ENCODE measurements around the gene SLC38A9.
A peak's percentile ranks its signal among the peaks of the same experiment; 100 is the strongest.

SLC38A9 gene

DNA sequence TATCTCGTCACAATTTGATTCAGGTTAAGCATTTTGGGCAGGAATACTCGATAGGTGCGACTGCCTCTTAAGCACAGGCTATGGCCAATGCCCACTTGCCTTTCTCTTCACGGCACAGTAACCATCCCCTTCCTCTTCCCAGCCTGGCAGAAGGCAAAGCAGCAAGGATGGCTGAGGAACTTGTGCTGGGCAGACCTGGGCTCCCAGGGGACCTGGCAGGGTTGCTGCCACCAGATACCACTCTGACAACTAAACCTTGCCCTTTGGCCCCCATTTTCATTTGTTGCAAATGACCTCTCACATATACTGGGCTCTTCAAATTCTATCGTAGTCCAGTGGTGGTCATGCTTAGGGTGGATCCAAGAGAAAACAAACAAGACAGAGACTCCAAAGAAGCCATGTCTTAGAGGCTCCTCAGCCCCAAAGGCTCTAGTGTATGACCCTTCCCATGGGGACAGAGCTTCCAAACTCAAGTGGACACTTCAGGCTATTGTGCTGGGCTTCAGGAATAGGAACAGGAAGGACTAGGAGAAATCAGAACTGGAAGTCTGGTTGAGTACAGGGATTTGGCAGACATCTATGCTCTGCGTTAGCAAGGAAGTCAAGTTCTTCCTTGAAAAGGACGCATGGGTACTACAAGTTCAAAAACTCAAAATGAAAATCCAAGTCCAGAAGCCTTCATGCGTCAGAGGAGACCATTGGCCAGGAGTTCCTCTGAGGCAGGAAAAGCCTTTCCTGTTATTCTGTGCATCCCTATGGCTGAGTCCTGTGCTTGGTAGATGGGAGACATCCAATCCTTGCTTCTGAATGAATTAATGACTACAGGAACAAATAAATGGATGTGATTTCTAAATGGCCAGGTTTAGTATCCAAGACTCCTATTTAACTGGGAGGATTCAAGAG lies 112.7 kb downstream of the SLC38A9 start:
- no peak for DNase-seq
- in situ Hi-C loops (cut with MboI; ENCODE audit: low pct_unique_long_range_greater_than_20kb, low sequenced_read_pairs) = no loop called here

DNA sequence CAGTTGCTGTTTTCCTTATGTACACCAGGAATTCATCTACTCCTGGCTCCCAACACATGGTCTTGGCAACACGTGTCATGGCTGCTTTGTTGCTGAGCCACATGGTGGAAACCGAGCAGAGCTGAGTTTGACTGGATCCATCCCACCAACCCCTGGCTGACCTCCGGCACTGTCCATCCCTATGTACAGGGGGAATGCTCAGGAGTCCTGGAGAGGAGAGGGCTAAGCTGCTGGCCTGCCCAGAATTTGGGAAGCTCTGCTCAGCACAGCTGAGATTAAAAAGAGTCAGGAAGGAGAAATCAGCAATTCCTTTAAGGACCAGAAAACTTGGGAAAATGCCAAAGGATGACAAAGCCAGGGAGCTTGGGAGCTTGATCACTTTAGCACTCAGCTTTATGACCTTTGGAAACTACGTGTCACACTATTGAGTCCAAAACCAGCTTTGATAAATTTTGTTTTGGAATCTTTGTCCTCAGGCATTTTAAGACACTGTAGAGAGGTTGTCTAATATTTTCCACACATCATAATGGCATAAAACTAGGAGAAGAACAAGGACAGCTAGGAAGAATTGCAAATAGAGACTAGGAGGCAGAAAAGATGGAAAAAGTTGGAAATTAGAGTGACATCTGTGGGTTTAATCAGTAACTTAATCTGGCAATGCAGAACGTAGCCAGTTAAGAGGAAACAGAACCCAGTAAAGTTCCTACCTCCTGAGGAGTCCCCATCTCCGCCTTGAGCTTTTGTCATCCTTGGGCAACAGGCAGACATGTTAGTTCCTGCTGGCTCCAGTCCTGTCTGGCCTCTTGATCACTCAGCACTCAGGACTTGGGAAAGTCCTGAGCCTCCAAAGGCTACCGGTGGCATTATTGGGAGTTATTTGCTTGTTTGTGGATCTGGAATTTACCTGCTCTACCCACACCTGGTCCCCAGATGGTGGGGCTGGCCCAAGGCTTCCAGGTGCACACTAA lies 114.8 kb downstream of the SLC38A9 start:
- in situ Hi-C loops (cut with MboI; ENCODE audit: low pct_unique_long_range_greater_than_20kb, low sequenced_read_pairs) = no loop called here
- peak; percentile 24 for DNase-seq

DNA sequence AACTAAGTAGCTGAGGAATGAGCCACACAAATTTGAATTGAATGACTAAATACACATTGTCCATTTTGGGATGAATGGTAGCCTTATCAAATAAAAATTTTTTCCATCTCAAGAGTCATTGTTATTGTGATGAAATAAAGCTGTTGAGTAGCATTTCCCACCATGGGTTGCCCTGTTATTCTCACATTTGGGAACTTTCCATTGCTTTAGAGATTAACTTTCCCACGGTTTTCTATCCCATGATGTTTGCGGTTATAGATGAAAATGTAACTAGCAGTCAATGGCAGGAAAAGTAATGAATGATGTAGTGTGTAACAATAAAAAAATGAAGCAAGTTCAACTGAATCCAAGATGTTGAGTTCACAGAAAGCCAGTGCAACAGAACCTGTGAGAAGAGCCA lies 117.5 kb downstream of the SLC38A9 start:
- in situ Hi-C loops (cut with MboI; ENCODE audit: low pct_unique_long_range_greater_than_20kb, low sequenced_read_pairs) = no loop called here

DNA sequence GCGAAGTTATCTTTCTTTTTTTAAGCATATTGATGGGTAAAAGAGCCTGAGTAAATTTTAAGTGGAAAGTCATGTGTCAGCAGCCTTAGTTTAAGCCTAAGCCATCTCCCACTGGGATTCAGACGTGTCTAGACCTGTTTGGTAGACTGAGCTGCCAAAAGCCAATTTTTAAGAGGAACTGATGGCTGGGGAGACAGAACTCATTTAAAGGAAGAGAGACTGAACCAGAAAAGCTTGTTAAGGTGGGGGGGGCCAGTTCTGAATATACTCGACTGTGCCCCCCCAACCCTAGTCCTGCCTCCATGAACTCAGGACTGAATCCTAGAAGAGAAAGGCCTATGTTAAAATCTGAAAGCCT lies 119.0 kb downstream of the SLC38A9 start:
- in situ Hi-C loops (cut with MboI; ENCODE audit: low pct_unique_long_range_greater_than_20kb, low sequenced_read_pairs) = no loop called here
- DNase-seq = peak; percentile 76

More for the DNA sequence above, 117.5 kb downstream of the SLC38A9 start:
- no peak for DNase-seq

DNA sequence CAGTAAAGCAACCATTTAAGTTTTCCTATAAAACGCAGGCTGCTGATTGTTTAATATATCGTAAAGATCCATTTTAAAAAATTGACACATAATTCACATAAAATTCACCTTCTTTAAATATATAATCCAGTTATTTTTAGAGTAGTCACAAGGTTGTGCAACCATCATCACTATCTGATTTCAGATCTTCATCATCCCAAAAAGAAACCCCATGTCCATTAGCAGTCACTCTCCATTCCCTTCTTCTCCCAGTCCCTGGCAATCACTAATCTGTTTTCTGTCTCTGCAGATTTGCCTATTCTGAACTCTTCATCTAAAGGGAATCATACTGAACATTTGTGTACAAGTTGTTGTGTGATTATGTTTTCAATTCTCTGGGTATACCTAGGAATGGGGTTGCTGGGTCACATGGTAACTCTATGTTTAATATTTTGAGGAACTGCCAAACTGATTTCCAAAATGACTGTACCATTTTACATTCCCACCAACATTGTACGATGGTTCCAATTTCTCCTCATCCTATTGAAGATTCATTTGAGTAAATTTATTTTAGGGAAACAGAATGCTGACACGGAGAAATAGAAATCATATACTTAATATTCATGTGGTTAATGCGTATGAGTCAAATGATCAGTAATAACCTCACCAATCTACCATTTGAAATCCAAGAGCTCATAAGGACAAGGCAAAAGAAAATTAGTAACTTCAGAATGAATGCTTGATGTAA lies 119.6 kb downstream of the SLC38A9 start:
- in situ Hi-C loops (cut with MboI; ENCODE audit: low pct_unique_long_range_greater_than_20kb, low sequenced_read_pairs) = no loop called here
- DNase-seq = no peak

DNA sequence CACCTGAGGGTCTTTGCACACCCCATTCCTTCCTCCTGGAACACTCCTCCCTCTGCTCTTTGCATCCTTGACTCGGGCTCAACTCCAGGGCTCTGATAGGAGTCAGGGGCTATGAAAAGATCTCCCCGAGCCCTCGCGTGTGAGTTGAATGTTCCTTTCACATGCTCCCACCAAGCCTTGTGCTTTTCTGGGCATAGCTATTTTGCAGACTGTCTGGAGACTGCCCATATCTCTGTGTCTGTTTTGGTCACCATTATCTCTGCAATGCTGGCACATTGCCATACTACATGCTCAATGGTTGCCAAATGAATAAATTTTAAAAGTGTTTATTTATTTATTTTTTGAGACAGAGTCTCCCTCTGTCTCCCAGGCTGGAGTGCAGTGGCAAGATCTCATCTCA lies 120.4 kb downstream of the SLC38A9 start:
- in situ Hi-C loops (cut with MboI; ENCODE audit: low pct_unique_long_range_greater_than_20kb, low sequenced_read_pairs) = no loop called here
- no peak for DNase-seq

DNA sequence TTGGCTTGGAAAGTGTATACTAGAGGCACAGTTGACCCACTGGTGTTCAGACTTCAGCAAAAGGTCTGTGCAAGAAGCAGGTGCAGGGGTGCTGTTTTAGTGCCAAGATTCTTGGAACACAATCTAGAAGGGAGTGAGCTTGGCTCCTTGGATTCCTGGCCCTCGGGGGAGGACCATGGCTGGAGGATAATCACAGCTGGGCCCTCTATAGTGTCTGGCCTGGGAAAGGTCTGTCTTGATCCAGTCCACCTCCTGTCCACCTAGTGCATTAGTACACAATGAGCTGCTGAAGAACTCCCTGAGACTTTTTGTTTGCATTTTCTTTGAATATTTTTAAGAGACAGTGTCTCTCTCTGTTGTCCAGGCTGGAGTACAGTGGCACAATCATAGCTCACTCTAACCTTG lies 126.9 kb downstream of the SLC38A9 start:
- no peak for DNase-seq
- in situ Hi-C loops (cut with MboI; ENCODE audit: low pct_unique_long_range_greater_than_20kb, low sequenced_read_pairs) = no loop called here

DNA sequence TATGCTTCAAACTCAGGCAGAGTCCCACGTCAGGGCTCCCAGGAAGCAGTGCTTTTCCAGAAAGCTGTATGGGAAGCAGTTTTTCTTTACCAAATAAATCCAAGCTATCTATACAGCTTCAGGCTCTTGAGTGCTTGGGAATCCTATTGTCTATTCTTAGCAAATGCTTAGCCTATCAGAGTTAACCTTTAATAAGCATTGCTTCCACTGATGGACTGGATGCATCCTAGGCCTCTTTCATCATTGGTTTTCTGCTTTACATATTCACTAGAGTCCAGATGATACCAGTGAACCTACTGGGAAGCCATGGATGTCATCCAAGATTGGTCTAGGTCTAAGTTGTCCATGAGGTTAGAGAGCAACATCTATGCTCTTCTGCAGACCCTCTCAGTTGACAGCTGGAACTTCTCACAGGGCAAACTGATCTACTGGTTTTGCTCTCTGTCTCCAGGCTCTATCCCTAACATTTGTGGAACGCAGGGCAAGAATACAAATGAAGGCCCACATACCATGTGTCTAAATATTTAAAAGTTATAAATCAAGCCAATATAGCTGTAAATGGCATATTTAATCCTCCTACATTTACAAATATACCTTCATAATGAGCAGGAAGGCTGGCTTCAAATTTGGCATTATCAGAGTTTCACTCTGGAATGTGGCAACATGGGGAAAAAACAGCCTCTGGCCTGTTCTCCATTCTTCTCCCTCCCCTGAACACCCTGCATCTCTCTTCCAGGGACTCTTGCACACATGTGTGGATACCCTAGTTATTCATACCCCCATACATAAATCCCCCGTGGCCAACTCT lies 127.5 kb downstream of the SLC38A9 start:
- no peak for DNase-seq
- in situ Hi-C loops (cut with MboI; ENCODE audit: low pct_unique_long_range_greater_than_20kb, low sequenced_read_pairs) = no loop called here

DNA sequence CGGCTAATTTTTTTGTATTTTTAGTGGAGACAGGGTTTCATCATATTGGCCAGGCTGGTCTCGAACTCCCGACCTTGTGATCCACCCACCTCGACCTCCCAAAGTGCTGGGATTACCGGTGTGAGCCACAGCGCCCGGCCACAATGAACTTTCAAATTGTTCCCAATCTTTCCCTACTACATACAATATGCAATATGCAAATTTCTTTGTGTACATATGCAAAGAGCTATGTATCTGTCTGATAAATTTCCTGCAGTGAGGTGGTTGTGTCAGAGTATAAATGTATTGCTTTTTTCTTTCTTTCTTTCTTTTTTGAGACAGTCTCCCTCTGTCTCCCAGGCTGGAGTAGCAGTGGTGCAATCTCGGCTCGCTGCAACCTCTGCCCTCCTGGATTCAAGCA lies 128.5 kb downstream of the SLC38A9 start:
- no peak for DNase-seq
- in situ Hi-C loops (cut with MboI; ENCODE audit: low pct_unique_long_range_greater_than_20kb, low sequenced_read_pairs) = no loop called here

DNA sequence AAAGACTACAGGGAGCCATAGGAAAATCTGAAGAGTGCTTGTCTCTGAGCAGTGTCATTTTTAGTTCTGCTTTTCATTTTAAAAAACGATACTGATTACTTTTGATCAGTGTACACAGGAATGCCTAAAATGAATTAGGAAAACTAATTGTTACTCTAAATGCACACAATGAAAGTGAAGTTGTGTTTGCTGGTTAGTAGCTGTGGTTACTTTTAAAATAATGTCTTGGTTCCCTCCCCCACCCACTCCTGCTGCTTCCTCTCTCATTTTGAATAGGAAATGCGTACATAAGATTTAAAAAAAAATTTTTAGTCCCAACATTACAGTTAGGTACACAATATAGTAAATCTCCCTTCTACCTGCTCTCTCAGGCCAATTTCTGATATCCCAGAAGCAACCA lies 129.9 kb downstream of the SLC38A9 start:
- in situ Hi-C loops (cut with MboI; ENCODE audit: low pct_unique_long_range_greater_than_20kb, low sequenced_read_pairs) = no loop called here
- peak; percentile 51 for DNase-seq

DNA sequence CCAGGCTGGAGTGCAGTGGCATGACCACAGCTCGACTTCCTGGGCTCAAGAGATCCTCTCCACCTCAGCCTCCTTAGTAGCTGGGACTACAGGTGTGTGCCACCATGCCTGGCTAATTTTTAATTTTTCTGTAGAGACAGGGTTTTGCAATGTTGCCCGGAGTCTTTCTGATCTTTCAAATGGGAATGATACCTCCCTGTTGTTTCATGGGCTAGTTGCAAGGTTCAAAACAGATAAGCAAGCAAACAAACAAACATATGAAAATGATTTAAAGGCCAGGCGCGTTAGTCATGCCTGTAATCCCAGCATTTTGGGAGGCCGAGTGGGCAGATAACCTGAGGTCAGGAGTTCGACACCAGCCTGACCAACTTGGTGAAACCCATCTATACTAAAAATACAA lies 132.1 kb downstream of the SLC38A9 start:
- DNase-seq = no peak
- in situ Hi-C loops (cut with MboI; ENCODE audit: low pct_unique_long_range_greater_than_20kb, low sequenced_read_pairs) = no loop called here

DNA sequence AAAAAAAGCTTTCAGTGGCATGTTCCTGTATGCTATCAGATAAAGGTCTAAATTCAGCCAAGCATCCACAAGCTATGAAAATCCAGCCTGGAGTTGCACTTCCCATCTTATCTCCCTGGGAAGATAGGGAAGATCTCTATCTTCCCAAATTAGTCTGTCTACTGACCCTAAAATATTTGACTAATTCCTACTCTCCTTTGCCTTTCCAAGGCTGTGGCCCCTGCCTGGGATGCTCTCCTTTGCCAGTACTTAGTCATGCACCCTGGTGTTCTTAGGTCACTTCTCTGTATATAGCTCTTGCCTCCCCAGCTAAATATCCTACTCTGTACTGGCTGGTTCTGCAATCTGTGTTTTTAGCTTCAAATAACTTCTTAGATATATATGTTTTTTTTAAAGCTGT lies 133.4 kb downstream of the SLC38A9 start:
- in situ Hi-C loops (cut with MboI; ENCODE audit: low pct_unique_long_range_greater_than_20kb, low sequenced_read_pairs) = no loop called here
- no peak for DNase-seq

DNA sequence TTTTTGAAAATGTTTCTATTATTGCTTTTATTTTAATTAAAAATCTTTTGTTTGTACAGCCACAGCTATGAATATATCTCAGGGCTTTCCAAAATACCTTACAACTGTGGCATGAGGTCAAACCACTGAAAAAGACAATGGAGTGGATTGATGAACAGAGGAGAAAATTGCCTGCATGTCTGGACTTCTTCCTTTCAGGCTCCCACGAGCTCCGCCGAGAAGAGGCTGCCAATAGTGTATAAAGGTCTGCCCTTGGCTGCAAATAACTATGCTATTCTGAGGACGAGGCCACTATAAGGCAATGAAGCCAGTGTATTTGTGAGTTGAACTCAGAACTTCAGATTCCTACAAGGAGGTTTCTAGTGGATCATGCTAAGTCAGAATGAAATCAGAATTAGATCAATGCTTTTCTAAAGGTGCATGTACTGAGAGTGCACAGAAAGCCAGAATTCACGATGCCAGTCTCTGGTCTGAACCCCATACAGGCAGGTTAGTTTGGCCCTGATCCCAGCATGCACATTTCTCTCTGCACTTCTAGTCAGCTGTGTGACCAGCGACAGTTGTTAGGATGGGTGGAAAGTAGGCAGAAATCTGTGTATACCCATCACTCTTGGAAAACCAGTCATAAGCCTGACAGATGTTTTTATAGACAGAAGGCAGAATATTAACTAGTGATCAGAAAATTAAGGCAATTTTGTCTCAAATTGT lies 134.6 kb downstream of the SLC38A9 start:
- no peak for DNase-seq
- in situ Hi-C loops (cut with MboI; ENCODE audit: low pct_unique_long_range_greater_than_20kb, low sequenced_read_pairs) = no loop called here

DNA sequence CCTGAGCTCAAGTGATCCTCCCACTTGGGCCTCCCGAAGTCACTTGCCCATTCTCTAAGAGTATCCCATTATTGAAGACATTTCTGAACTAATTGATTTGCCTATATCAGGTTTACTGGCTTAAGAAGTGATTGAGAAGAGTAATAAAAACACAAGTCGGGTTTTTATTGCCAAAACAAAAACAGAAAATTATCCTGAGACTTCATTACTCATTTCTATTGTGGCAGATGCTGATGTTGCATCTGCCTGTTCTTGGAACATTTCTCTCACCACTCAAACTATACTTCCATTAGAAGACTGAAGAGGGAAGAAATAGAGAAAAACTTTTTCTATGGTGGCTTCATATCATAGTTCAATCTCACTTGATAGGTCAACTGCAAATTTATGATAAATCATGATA lies 135.5 kb downstream of the SLC38A9 start:
- in situ Hi-C loops (cut with MboI; ENCODE audit: low pct_unique_long_range_greater_than_20kb, low sequenced_read_pairs) = no loop called here
- DNase-seq = no peak

All from KBM-7 (cell line).